Right lobe of liver (tissue), 6 donors: ENCODE results near the gene TMEM190. TPM values are rescaled to one million over a fixed set of nuclear protein-coding genes. Genes with fewer than 3 reads are reported as not detected.
"Not testable (repeated sequence)": the region's sequence is repeated elsewhere in the genome, so short reads cannot be mapped to it uniquely, and the experiment has no call there.

Source experiments
- ATAC-seq, 4 donors: fragments of 200-7000 bp; cut with Tn5 transposase; one replicate each; pipeline ENCODE4 v1.9.1; 2020; ENCODE audit warnings: mild to moderate bottlenecking in 4 of 4, moderate library complexity in 4 of 4
- DNase-seq, 3 donors: peaks; one replicate each; pipeline ENCODE4 v3.0.0-alpha.2; 2020
- H3K27ac ChIP-seq, 3 donors: fragments of 200-600 bp; one replicate each; pipeline ENCODE4 v1.8.0; 2022
- H3K27me3 ChIP-seq, 2 donors: fragments of 200-600 bp; one replicate each; pipeline ENCODE4 v1.8.0; 2022
- H3K36me3 ChIP-seq, 4 donors: fragments of 200-600 bp; sonication (generic) in 1 of 4; one replicate each; pipeline versions ENCODE4 v1.5.1 to v1.8.0; 2017 to 2022; ENCODE audit warnings: control low read depth in 1 of 4
- H3K4me1 ChIP-seq, 4 donors: fragments of 200-600 bp; sonication (generic) in 1 of 4; one replicate each; pipeline versions ENCODE4 v1.5.1 to v1.8.0; 2017 to 2022; ENCODE audit warnings: control low read depth in 1 of 4
- H3K4me3 ChIP-seq, 3 donors: fragments of 200-600 bp; one replicate each; pipeline ENCODE4 v1.8.0; 2022
- H3K9me3 ChIP-seq, 4 donors: fragments of 200-600 bp; sonication (generic) in 1 of 4; one replicate each; pipeline versions ENCODE4 v1.5.1 to v1.8.0; 2017 to 2022; ENCODE audit warnings: control low read depth in 1 of 4
- POLR2A ChIP-seq: fragments of 450-650 bp; IDR thresholded peaks from one replicate; pipeline ENCODE4 v1.6.1; 2017; ENCODE audit warnings: antibody characterized with exemption, mild to moderate bottlenecking
- WGBS: methylation state at CpG from one replicate; pipeline ENCODE4 v1.1.6; 2018; ENCODE audit warnings: low coverage, low lambda C conversion rate; ENCODE audit not compliant: insufficient coverage; ENCODE audit errors: missing lambda C conversion rate; 5-methylcytosine and 5-hydroxymethylcytosine counted together
- intact Hi-C, 2 donors: fragments of 100-400 bp; cut with DNase I; formaldehyde crosslinking; loops; one replicate each; pipeline versions ENCODE4 v1.11.2 to v1.14.1; 2022
- total RNA-seq, 6 experiments: library from RNA; depleted of rRNA in 2 of 6; stranded (reverse); fragments of >200 nt in 2 of 6; fragmentation: NEBNext Ultra II Directional in 3 of 6; extraction: Animal tissue kit (Norgen Biotek cat#: 25700) in 3 of 6; gene quantifications; one replicate each; pipeline versions ENCODE4 v1.1.0 to v1.2.4, GENCODE V29; 2016 to 2023
- TF ChIP-seq, protein P1 (sequence below), 4 donors: fragments of 200-600 bp in 3 of 4; fragments of 450-650 bp in 1 of 4; IDR thresholded peaks; one replicate each; pipeline versions ENCODE4 v1.5.1 to v1.8.0; 2016 to 2022; ENCODE audit warnings: antibody characterized with exemption in 4 of 4, mild to moderate bottlenecking in 2 of 4
- donor health status: DM: no; HTN: yes; CAD: no.
- donor health status: DM: no; HTN: no; CAD: no.
- donor health status: DM: no; HTN: no; CAD: no.
- donor health status: DM: no; HTN: yes; CAD: no.
- donor health status: DM: no; HTN: yes; CAD: no.

Gene TMEM190
- total RNA-seq, 6 experiments from 2014 or later, result not detected

DNA sequence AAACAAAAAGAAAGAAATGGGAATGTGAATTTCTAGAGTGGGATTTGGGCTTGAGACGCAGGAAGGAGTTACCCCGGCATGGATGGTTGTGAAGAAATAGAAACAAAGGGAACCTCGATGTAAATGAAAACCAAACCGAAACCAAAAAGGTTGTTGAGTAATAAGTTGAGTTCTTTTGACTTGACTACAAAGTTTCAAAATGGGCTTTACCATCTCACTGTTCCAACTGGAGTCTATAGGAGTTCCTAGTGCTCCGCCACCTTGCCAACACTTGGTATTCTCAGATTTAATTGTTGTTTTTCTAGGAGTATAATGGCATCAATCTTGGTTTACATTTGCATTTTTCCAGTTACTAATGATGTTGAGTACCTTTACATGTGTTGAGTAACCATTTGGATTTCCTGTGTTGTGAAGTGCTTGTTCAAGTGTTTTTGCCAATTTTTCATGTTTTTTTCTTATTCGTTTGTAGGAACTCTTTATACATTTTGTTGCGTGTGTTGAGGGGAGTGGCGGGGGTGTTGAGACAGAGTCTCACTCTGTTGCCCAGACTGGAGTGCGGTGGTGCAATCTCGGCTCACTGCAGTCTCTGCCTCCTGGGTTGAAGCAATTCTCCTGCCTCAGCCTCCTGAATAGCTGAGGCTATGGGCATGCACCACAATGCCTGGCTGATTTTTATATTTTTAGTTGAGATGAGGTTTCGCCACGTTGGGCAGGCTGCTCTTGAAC is 21.7 kb downstream of the TMEM190 start:
- Histone ChIP-seq H3K9me3 (no peaks in the 10 kb centered on the region), H3K4me3 (no peak overlapping the region), H3K27me3 (no peaks in the 10 kb centered on the region), H3K36me3 (peaks cover 0 to 10% (median 2%) of the 10 kb centered on the region in 4 donors), H3K27ac (no peak overlapping the region), H3K4me1 (no peaks in the 10 kb centered on the region)
- WGBS, result 67% methylated on average over 9 of the region's 12 CpGs
- no peak for TF ChIP-seq POLR2A
- TF ChIP-seq, protein P1, sequence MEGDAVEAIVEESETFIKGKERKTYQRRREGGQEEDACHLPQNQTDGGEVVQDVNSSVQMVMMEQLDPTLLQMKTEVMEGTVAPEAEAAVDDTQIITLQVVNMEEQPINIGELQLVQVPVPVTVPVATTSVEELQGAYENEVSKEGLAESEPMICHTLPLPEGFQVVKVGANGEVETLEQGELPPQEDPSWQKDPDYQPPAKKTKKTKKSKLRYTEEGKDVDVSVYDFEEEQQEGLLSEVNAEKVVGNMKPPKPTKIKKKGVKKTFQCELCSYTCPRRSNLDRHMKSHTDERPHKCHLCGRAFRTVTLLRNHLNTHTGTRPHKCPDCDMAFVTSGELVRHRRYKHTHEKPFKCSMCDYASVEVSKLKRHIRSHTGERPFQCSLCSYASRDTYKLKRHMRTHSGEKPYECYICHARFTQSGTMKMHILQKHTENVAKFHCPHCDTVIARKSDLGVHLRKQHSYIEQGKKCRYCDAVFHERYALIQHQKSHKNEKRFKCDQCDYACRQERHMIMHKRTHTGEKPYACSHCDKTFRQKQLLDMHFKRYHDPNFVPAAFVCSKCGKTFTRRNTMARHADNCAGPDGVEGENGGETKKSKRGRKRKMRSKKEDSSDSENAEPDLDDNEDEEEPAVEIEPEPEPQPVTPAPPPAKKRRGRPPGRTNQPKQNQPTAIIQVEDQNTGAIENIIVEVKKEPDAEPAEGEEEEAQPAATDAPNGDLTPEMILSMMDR (IDR thresholded peaks at IDR 0.05), result no peak
- no peak for ATAC-seq
- intact Hi-C loops, result no loop called here
- no peak for DNase-seq

DNA sequence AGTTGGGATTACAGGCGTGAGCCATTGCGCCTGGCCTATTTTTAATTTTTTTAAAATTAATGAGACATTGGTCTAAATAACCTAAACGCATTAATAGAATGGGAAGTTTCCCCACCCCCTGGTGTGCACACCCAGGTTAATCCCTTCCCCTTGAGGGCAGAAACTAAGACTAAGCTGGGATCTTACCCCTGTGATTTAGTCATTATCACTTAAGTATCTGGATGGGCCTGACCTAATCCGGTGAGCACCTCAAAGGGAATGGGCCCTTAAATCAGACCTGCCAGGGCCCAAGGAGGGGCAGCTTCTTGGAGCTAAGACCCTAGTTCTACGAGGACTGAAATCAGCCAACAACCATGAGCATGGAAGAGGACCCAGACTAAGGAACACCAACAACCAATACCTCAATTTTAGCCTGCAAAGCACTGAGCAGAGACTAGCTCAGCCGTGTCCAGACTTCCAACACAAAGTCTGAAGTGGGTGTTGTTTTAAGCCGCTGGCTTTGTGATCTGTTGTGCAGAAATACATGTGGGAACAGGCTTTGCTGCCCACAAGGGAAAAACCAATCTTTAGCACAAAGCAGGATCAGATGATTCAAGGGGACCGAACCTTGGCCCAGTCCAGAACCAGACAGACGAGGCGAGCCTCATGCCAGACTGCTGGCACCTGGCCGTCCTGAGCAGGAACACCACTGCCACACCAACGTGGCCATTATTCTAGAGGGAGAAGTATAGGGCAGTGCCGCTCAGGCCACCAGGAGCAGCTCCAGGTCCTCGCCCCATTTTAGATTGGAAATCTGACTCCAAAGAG is 23.9 kb downstream of the TMEM190 start:
- TF ChIP-seq, protein P1 (IDR thresholded peaks at IDR 0.05), result no peak
- no peak for TF ChIP-seq POLR2A
- ATAC-seq (no peak), DNase-seq (no peak)
- no peak overlapping the region for H3K4me3 ChIP-seq
- no peak overlapping the region for H3K27ac ChIP-seq
- no peaks in the 10 kb centered on the region for H3K4me1 ChIP-seq
- no peaks in the 10 kb centered on the region for H3K27me3 ChIP-seq
- intact Hi-C loops, result loop anchor here in 1 of 2 donors (10.0 kb wide), 1 partner anchor 96 kb away; no protein-coding TSS in a partner anchor
- no peaks in the 10 kb centered on the region for H3K9me3 ChIP-seq
- peaks cover 0 to 17% (median 3%) of the 10 kb centered on the region in 4 donors for H3K36me3 ChIP-seq
- WGBS, result 84% methylated on average over 5 of the region's 14 CpGs

DNA sequence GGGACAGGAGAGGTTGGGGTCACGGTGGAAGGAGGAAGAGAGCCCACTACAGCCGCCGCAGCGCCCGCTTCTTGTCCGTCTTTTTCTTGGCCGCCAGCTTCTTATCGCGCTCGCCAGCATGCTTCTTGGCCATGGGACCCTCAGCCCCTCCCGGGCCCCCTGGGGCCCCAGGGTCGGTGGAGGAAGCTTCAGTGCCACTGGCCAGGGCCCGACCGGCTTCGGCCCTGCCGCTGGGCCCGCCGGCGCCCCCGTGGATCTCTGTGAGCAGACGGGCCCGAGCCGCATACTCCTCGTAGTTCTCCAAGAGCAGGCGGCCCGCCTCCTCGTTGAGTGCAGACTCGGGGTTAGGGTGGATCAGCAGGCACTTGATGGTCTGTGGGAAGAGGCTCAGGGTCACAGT is 24.8 kb downstream of the TMEM190 start:
- not testable (repeated sequence) for H3K4me1 ChIP-seq, ATAC-seq, H3K9me3 ChIP-seq, H3K4me3 ChIP-seq, H3K27me3 ChIP-seq, H3K27ac ChIP-seq, DNase-seq
- H3K36me3 ChIP-seq, result peaks cover 0 to 17% (median 3%) of the 10 kb centered on the region in 4 donors
- intact Hi-C loops, result loop anchor here in 1 of 2 donors (10.0 kb wide), 1 partner anchor 97 kb away; no protein-coding TSS in a partner anchor
- WGBS, result no CpG with 5 or more reads among the region's 28 CpGs

DNA sequence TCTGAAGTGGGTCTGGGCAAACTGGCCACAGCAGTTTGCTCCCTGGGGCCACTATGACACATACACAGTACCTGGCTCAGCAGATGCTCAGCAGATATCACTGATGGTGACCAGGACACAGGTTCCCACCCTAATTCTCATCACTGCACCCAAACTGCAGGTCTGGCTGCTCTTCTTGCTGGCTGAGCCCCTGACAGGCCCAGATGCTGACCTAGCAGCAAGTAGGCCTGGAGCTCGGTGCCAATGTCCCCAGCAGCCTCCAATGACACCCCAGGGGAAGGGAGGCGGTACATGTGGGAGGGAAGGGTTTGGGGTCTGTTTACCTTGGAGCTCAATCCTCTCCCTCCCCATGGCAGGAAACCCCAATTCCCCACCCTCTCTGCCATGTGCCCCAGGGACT is 25.9 kb downstream of the TMEM190 start:
- H3K4me3 ChIP-seq, result no peak overlapping the region
- H3K9me3 ChIP-seq, result no peaks in the 10 kb centered on the region
- intact Hi-C loops, result loop anchor here in 1 of 2 donors (10.0 kb wide), 1 partner anchor 98 kb away; no protein-coding TSS in a partner anchor
- no peak overlapping the region for H3K27ac ChIP-seq
- no peaks in the 10 kb centered on the region for H3K27me3 ChIP-seq
- peaks cover 0 to 17% (median 3%) of the 10 kb centered on the region in 4 donors for H3K36me3 ChIP-seq
- WGBS, result no CpG with 5 or more reads among the region's 2 CpGs
- peaks cover 0 to 2% (median 0%) of the 10 kb centered on the region in 4 donors for H3K4me1 ChIP-seq
- DNase-seq, result no peak
- ATAC-seq, result no peak
- TF ChIP-seq POLR2A, result no peak
- TF ChIP-seq, protein P1 (IDR thresholded peaks at IDR 0.05), result no peak

DNA sequence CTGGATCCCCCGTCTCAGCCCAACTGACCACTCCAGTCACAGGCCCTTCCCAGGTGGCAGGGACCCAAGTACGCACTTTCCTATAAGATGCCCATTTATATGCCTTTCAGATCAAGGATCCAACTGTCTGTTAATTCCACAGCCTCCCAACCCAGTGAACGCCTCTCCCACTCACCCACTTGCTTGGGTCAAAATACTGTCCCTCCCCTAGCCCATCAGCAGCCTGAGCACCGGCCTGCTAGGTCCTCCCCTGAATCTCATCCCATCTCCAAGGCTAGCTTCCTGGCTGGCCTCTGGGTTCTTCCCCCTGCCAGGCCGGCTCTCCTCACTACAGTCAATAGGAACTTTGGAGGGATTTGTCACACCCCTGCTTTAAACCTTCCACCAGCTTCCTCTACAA is 29.0 kb downstream of the TMEM190 start:
- no peaks in the 10 kb centered on the region for H3K9me3 ChIP-seq
- no peak overlapping the region for H3K4me3 ChIP-seq
- intact Hi-C loops, result loop anchor here in 1 of 2 donors (10.0 kb wide), 1 partner anchor 101 kb away; no protein-coding TSS in a partner anchor
- H3K36me3 ChIP-seq, result peaks cover 0 to 17% (median 3%) of the 10 kb centered on the region in 4 donors
- H3K4me1 ChIP-seq, result peaks cover 0 to 2% (median 0%) of the 10 kb centered on the region in 4 donors
- H3K27ac ChIP-seq, result no peak overlapping the region
- H3K27me3 ChIP-seq, result no peaks in the 10 kb centered on the region
- 84% methylated on average over 5 of the region's 5 CpGs for WGBS
- ATAC-seq (no peak), DNase-seq (no peak)
- TF ChIP-seq, protein P1 (IDR thresholded peaks at IDR 0.05), result no peak
- TF ChIP-seq POLR2A, result no peak
